GM23338 (cell line): Measurements from ENCODE around the gene FAM83F. TPM values are rescaled to one million over a fixed set of nuclear protein-coding genes. Genes with fewer than 3 reads are reported as not detected.

Experiments used
- ATAC-seq: fragments of 200-7000 bp; cut with Tn5 transposase; 3 replicates; pipeline ENCODE4 v1.9.1; 2020
- DNase-seq: peaks from one replicate; pipeline ENCODE4 v3.0.0-alpha.2; 2015; ENCODE audit warnings: low spot score
- H2AFZ ChIP-seq: fragments of 200-600 bp; sonication (generic); 2 replicates; pipeline ENCODE4 v1.8.0; 2016; ENCODE audit warnings: antibody characterized with exemption, mild to moderate bottlenecking, moderate library complexity
- H3F3A ChIP-seq: fragments of 200-600 bp; sonication (generic); replicated peaks from 2 replicates; pipeline ENCODE4 v1.8.0; 2017; ENCODE audit warnings: antibody characterized with exemption, mixed run types, low read depth
- H3K27ac ChIP-seq: fragments of 200-600 bp; sonication (generic); 2 replicates; pipeline ENCODE4 v1.6.1; 2016; ENCODE audit warnings: low read depth
- H3K27me3 ChIP-seq: fragments of 200-600 bp; sonication (generic); 2 replicates; pipeline ENCODE4 v1.8.0; 2016; ENCODE audit warnings: mild to moderate bottlenecking, mixed run types, moderate library complexity; ENCODE audit not compliant: insufficient read depth
- H3K36me3 ChIP-seq: fragments of 200-600 bp; sonication (generic); 2 replicates; pipeline ENCODE4 v1.8.0; 2016; ENCODE audit warnings: mild to moderate bottlenecking; ENCODE audit not compliant: insufficient read depth
- H3K4me1 ChIP-seq: fragments of 200-600 bp; sonication (generic); 2 replicates; pipeline ENCODE4 v1.8.0; 2016; ENCODE audit warnings: mild to moderate bottlenecking, moderate library complexity; ENCODE audit not compliant: insufficient read depth
- H3K4me2 ChIP-seq: fragments of 200-600 bp; sonication (generic); 2 replicates; pipeline ENCODE4 v1.7.1; 2017; ENCODE audit warnings: mixed run types
- H3K4me3 ChIP-seq: fragments of 200-600 bp; sonication (generic); 2 replicates; pipeline ENCODE4 v1.6.1; 2016; ENCODE audit warnings: mixed run types
- H3K79me2 ChIP-seq: fragments of 200-600 bp; sonication (generic); replicated peaks from 2 replicates; pipeline ENCODE4 v1.8.0; 2017; ENCODE audit warnings: mild to moderate bottlenecking; ENCODE audit not compliant: insufficient read depth
- H3K9me2 ChIP-seq: fragments of 200-600 bp; sonication (generic); 2 replicates; pipeline ENCODE4 v1.8.0; 2017; ENCODE audit not compliant: insufficient read depth
- H4K20me1 ChIP-seq: fragments of 200-600 bp; sonication (generic); replicated peaks from 2 replicates; pipeline ENCODE4 v1.8.0; 2017; ENCODE audit warnings: mild to moderate bottlenecking; ENCODE audit not compliant: insufficient read depth
- H3K27ac Mint-ChIP-seq: 2 replicates; pipeline ENCODE4 v1.8.0; 2020; ENCODE audit warnings: inconsistent platforms, mild to moderate bottlenecking, moderate library complexity, mixed read lengths
- H3K27me3 Mint-ChIP-seq: 3 replicates; pipeline ENCODE4 v1.8.0; 2022; ENCODE audit warnings: low read depth, mild to moderate bottlenecking, moderate library complexity, mixed read lengths, inconsistent platforms; ENCODE audit not compliant: insufficient read depth, poor library complexity
- H3K36me3 Mint-ChIP-seq: 3 replicates; pipeline ENCODE4 v1.8.0; 2021; ENCODE audit warnings: low read depth, mild to moderate bottlenecking, inconsistent platforms, moderate library complexity, mixed read lengths
- H3K4me1 Mint-ChIP-seq: 3 replicates; pipeline ENCODE4 v1.8.0; 2020; ENCODE audit warnings: mild to moderate bottlenecking, inconsistent platforms, mixed read lengths
- H3K4me3 Mint-ChIP-seq: 3 replicates; pipeline ENCODE4 v1.8.0; 2021; ENCODE audit warnings: moderate library complexity, mild to moderate bottlenecking, inconsistent platforms, mixed read lengths
- H3K9me3 Mint-ChIP-seq: 3 replicates; pipeline ENCODE4 v1.8.0; 2020; ENCODE audit warnings: moderate library complexity, mild to moderate bottlenecking, inconsistent platforms, mixed read lengths
- CREB1 ChIP-seq: fragments of 250-450 bp; sonication (Bioruptor Pico); IDR thresholded peaks from 2 replicates; pipeline ENCODE4 v1.5.0; 2020; ENCODE audit warnings: low read depth, mild to moderate bottlenecking, moderate library complexity
- CTCF ChIP-seq, 2 experiments: fragments of 200-600 bp in 1 of 2; sonication (generic) in 1 of 2; conservative IDR thresholded peaks; 2 replicates each; pipeline versions ENCODE4 v1.5.1 to v1.6.1; 2016 to 2017; ENCODE audit warnings: antibody characterized with exemption in 2 of 2, low read depth in 2 of 2, mild to moderate bottlenecking in 2 of 2, moderate library complexity in 1 of 2
- ETS1 ChIP-seq: IDR thresholded peaks from 2 replicates; pipeline ENCODE4 v1.6.1; 2016; ENCODE audit warnings: antibody characterized with exemption
- EZH2 ChIP-seq: fragments of 200-600 bp; sonication (generic); IDR thresholded peaks from one replicate; pipeline ENCODE4 v1.8.0; 2017; ENCODE audit warnings: antibody characterized with exemption, mild to moderate bottlenecking, low read depth; ENCODE audit not compliant: unreplicated experiment
- EZH2phosphoT487 ChIP-seq: fragments of 200-600 bp; sonication (generic); IDR thresholded peaks from one replicate; pipeline ENCODE4 v1.8.1; 2018; ENCODE audit warnings: antibody characterized with exemption; ENCODE audit not compliant: unreplicated experiment
- JUNB ChIP-seq: IDR thresholded peaks from one replicate; pipeline ENCODE4 v1.6.1; 2016; ENCODE audit warnings: antibody characterized with exemption; ENCODE audit not compliant: unreplicated experiment
- NANOG ChIP-seq: IDR thresholded peaks from 2 replicates; pipeline ENCODE4 v1.6.1; 2016; ENCODE audit warnings: antibody characterized with exemption, borderline replicate concordance
- POLR2AphosphoS5 ChIP-seq: IDR thresholded peaks from 2 replicates; pipeline ENCODE4 v1.6.1; 2016; ENCODE audit warnings: antibody characterized with exemption, low read depth
- REST ChIP-seq: IDR thresholded peaks from one replicate; pipeline ENCODE4 v1.6.1; 2018; ENCODE audit warnings: antibody characterized with exemption; ENCODE audit not compliant: unreplicated experiment
- STAT1 ChIP-seq: IDR thresholded peaks from one replicate; pipeline ENCODE4 v1.6.1; 2016; ENCODE audit warnings: antibody characterized with exemption; ENCODE audit not compliant: unreplicated experiment
- ZNF114 ChIP-seq: fragments of 250-450 bp; sonication (Bioruptor Pico); IDR thresholded peaks from 2 replicates; pipeline ENCODE4 v1.5.0; 2020; ENCODE audit warnings: mild to moderate bottlenecking, moderate library complexity
- ZNF331 ChIP-seq: fragments of 250-450 bp; sonication (Bioruptor Pico); IDR thresholded peaks from 2 replicates; pipeline ENCODE4 v1.5.0; 2020; ENCODE audit warnings: low read depth, mild to moderate bottlenecking, moderate library complexity
- ZNF462 ChIP-seq: fragments of 250-450 bp; sonication (Bioruptor Pico); IDR thresholded peaks from 2 replicates; pipeline ENCODE4 v1.5.0; 2020; ENCODE audit warnings: mild to moderate bottlenecking, moderate library complexity
- polyA plus RNA-seq: library from polyadenylated mRNA; unstranded; fragments of >200 nt; fragmentation: Nextera tagmentation; extraction: Ambion mirVana; gene quantifications from 2 replicates; pipeline ENCODE4 v1.2.1, GENCODE V29; 2016
- total RNA-seq: library from RNA; depleted of rRNA; stranded (reverse); fragments of >200 nt; shearing (Covaris generic); gene quantifications from 2 replicates; pipeline ENCODE4 v1.2.3, GENCODE V29; 2014

Gene FAM83F
- total and polyA plus RNA-seq, 2 experiments from 2014 or later: 3.7 to 15.9 TPM

- Histone ChIP-seq H3K4me3 (no peak overlapping the region), H3K36me3 (no peaks in the 10 kb centered on the region), H3K4me2 (no peak overlapping the region), H3K9me2 (no peaks in the 10 kb centered on the region), H3F3A (0 out of 2 replicates have a peak, but pooled peaks cover 2% of the 10 kb centered on the region), H3K79me2 (no peaks in the 10 kb centered on the region), H3K4me1 (peaks cover 8% of the 10 kb centered on the region; the same call in 1 of the 2 replicates), H3K27me3 (no peaks in the 10 kb centered on the region), H2AFZ (no peak overlapping the region), H3K27ac (no peak overlapping the region), H4K20me1 (no peaks in the 10 kb centered on the region; the same call in 1 of the 2 replicates)
- no peak overlapping the region for H3K27ac Mint-ChIP-seq
- no peaks in the 10 kb centered on the region for H3K9me3 Mint-ChIP-seq
- H3K36me3 Mint-ChIP-seq: peaks cover 3% of the 10 kb centered on the region; the same call in 2 of the 3 replicates
- H3K27me3 Mint-ChIP-seq: peaks cover 10% of the 10 kb centered on the region
- ATAC-seq (no peak), DNase-seq (no peak)
- TF ChIP-seq STAT1 (no peak), EZH2phosphoT487 (no peak), ZNF462 (CRISPR knock-in tag) (no peak), CTCF (conservative IDR thresholded peaks at IDR 0.05; ENCODE audit: low read depth in 2 of 2) (no peak), POLR2AphosphoS5 (no peak), ZNF331 (CRISPR knock-in tag) (no peak), CREB1 (no peak), JUNB (no peak), ETS1 (no peak), ZNF114 (CRISPR knock-in tag) (no peak), EZH2 (no peak), NANOG (no peak), REST (no peak)
- no peak overlapping the region for H3K4me3 Mint-ChIP-seq
- peaks cover 15% of the 10 kb centered on the region for H3K4me1 Mint-ChIP-seq
Measured at GRCh38 chr22:40033586-40034380, 39.0 kb downstream of the FAM83F start.
